D721Med (cell line): Measurements from ENCODE around the gene LSAMP.

ENCODE experiments used
- DNase-seq: peaks from one replicate; pipeline ENCODE4 v3.0.0; 2011; ENCODE audit warnings: low spot score; ENCODE audit not compliant: insufficient read length
- FAIRE-seq: peaks from 2 replicates; lab custom pipeline; 2011; peaks lifted over from hg19 to GRCh38; lab: Jason Lieb, UNC
- CTCF ChIP-seq: IDR thresholded peaks from 2 replicates; pipeline ENCODE4 v1.5.1; 2012; ENCODE audit warnings: mild to moderate bottlenecking, control low read depth; ENCODE audit not compliant: insufficient read depth; ENCODE audit errors: missing control alignments

The LSAMP gene

DNA sequence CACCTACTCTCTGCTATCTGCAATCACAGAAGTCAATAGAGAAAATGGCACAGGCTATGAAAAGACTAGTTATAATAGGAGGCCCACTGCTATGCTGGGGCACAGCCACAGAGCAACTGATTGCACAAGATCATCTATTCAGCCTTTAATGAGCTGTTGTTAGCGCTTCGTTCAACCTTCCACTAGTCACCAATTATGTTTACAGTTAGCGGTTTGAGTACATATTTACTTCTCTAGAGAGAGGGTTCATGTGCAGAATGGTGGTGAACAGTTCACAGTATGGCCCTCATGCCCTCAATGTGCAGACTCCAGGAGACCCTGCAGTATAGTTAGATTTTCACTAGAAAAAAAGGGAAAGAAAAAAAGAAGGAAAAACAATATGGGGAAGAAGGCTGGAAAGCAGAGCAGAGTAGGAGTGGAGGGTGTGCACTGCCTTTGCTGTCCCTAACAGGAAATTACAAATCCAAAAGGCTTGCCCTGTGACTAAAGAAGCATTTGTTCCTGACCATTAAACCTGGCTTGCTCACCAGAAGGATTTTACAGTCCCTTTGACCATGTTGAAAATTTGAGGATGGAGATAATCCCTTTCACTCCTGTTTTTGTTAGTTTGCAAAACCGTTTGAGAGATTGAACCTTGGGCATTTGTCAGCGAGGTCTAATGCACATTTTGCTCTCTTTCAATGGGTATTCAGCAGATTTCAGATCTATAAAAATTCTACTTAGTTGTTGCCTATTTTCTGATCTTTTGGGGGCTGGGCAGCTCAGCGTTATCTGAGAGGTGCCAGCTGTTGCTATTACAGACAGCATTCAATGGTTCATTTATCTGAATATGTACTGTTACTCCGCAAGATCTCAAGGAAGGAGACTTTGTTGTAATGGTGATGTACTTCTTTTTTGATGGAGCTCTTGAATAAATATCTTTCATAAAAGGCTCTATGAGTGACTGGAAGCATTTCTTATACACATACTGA, 296.1 kb downstream of the LSAMP start:
- DNase-seq (no peak), FAIRE-seq (no peak)
- TF ChIP-seq CTCF, result no peak

GRCh38 chr3:116145613-116146012, 299.7 kb downstream of the LSAMP start:
- FAIRE-seq (no peak), DNase-seq (no peak)
- no peak for TF ChIP-seq CTCF

DNA sequence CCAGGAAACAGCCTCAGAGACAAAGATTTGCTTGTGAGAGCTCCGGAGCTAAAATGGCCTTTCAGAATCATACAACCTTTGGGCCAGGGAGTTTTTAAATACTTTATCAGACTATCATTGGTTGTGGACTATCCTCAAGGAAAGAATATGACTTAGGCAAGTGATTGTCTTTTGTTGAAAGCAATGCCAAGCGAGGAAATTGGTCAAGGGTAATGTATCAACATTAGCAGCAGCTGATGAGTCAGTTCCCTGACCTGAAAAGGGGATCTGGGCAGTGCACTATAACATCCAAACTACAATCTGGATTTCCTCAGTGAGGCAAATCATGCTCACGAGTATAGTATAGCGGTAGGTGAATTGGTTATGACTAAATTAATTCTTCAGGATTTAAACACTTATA, 303.6 kb downstream of the LSAMP start:
- FAIRE-seq, result no peak

GRCh38 chr3:116140100-116140689, 305.1 kb downstream of the LSAMP start:
- FAIRE-seq (peak; percentile 82), DNase-seq (no peak)
- peak; percentile 65 for TF ChIP-seq CTCF

More for the DNA sequence above, 303.6 kb downstream of the LSAMP start:
- no peak for DNase-seq
- TF ChIP-seq CTCF, result no peak

- peak; percentile 58 for FAIRE-seq
Observed at GRCh38 chr3:116139641-116140040, 305.6 kb downstream of the LSAMP start.

DNA sequence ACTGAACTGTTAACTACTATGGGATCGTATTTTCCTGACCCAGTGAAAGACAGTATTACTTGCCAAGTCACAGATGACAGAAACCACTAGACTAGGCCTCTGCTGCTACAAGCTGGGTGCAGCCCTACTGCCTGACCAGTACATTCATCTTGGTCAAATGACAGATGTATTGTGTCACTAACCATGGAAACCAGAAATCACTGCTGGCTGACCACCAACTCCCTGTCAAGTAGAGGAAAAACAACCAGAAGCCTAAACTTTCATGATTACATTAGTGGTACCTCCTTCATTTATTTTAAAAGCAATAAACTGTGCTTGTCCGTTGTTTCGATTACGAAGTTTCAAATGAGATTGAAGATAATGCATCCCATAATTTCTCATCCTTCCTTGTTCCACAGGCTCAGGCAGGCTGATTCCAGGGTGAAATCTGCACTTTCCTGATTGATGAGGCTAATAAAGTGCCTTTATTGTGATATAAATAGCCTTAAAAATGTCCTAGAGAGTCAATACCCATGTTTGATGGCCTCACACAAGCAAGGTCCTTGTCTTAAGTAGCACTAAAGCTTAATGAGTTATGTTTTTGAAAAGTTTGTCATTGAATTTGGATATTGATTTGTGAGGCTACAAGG, 309.7 kb downstream of the LSAMP start:
- DNase-seq (no peak), FAIRE-seq (no peak)

More at GRCh38 chr3:116139641-116140040, 305.6 kb downstream of the LSAMP start:
- DNase-seq, result no peak
- no peak for TF ChIP-seq CTCF

More for the DNA sequence above, 309.7 kb downstream of the LSAMP start:
- TF ChIP-seq CTCF, result no peak
